K562 (cell line): ENCODE results near the gene SNRNP70.
"Not testable (repeated sequence)": the region's sequence is repeated elsewhere in the genome, so short reads cannot be mapped to it uniquely, and the experiment has no call there.

Source experiments
- CREM ChIP-seq: IDR thresholded peaks from 2 replicates; pipeline ENCODE4 v1.6.1; 2014; ENCODE audit warnings: antibody characterized with exemption, low read depth
- CTCF ChIP-seq, 3 experiments: IDR thresholded peaks in 2 of 3; conservative IDR thresholded peaks in 1 of 3; 2 replicates each; pipeline ENCODE4 v1.5.1; 2011 to 2012; ENCODE audit warnings: low read length in 3 of 3, mild to moderate bottlenecking in 3 of 3, control low read depth in 2 of 3, improper control_type of control experiment in 1 of 3, inconsistent platforms in 1 of 3, low read depth in 1 of 3, mixed read lengths in 1 of 3, moderate library complexity in 1 of 3; ENCODE audit not compliant: insufficient read depth in 2 of 3
- EZH2 ChIP-seq: IDR thresholded peaks from 2 replicates; pipeline ENCODE4 v1.6.1; 2012; ENCODE audit warnings: low read depth, mild to moderate bottlenecking, inconsistent platforms, low read length, borderline replicate concordance
- IRF1 ChIP-seq: sonication (generic); formaldehyde crosslinking; IDR thresholded peaks from 2 replicates; pipeline ENCODE4 v1.8.0; 2022; ENCODE audit warnings: missing genetic modification reagents, mild to moderate bottlenecking, borderline replicate concordance
- NCOA1 ChIP-seq: fragments of 450-650 bp; IDR thresholded peaks from 2 replicates; pipeline ENCODE4 v1.6.1; 2016; ENCODE audit warnings: low read depth
- POLR2A ChIP-seq: fragments of 450-650 bp; conservative IDR thresholded peaks from 2 replicates; pipeline ENCODE4 v1.6.1; 2016
- POLR3A ChIP-seq: IDR thresholded peaks from 2 replicates; pipeline ENCODE4 v1.6.1; 2011; ENCODE audit warnings: borderline replicate concordance, mild to moderate bottlenecking, moderate library complexity; ENCODE audit not compliant: insufficient read length, insufficient read depth; ENCODE audit errors: extremely low read depth
- RAD21 ChIP-seq, 2 experiments: fragments of 250-450 bp in 1 of 2; fragments of 450-650 bp in 1 of 2; sonication (Bioruptor Pico) in 1 of 2; formaldehyde crosslinking in 1 of 2; IDR thresholded peaks in 1 of 2; conservative IDR thresholded peaks in 1 of 2; 2 replicates each; pipeline versions ENCODE4 v1.4.0 to v1.8.0; 2020 to 2022; ENCODE audit warnings: mild to moderate bottlenecking in 2 of 2, moderate library complexity in 1 of 2
- TBL1XR1 ChIP-seq, 2 experiments: IDR thresholded peaks; 2 replicates each; pipeline ENCODE4 v1.6.1; 2012; ENCODE audit warnings: improper control_type of control experiment in 2 of 2, low read length in 2 of 2, mild to moderate bottlenecking in 1 of 2
- ZNF224 ChIP-seq: sonication (generic); formaldehyde crosslinking; IDR thresholded peaks from 2 replicates; pipeline ENCODE4 v1.8.0; 2022; ENCODE audit warnings: mild to moderate bottlenecking, missing genetic modification reagents
- ZNF384 ChIP-seq: IDR thresholded peaks from 2 replicates; pipeline ENCODE4 v1.6.1; 2012; ENCODE audit warnings: low read depth, low read length, improper control_type of control experiment

- TF ChIP-seq POLR2A; EZH2; TBL1XR1 (IDR thresholded peaks at IDR 0.05; ENCODE audit: low read length in 2 of 2); ZNF224 (CRISPR knock-in tag); RAD21 (CRISPR knock-in tag; conservative IDR thresholded peaks at IDR 0.05 in 1 of 2, IDR thresholded peaks at IDR 0.05 in 1 of 2); CREM; ZNF384; IRF1 (CRISPR knock-in tag); CTCF (IDR thresholded peaks at IDR 0.05 in 2 of 3, conservative IDR thresholded peaks at IDR 0.05 in 1 of 3; ENCODE audit: insufficient read depth in 2 of 3, low read depth in 1 of 3, low read length in 3 of 3); POLR3A; NCOA1: not testable (repeated sequence)
Observed at GRCh38 chr19:49049834-49050233, 35.4 kb upstream of the SNRNP70 start.
